GM23338 (cell line): ENCODE measurements around the gene C7orf25. TPM values are rescaled to one million over a fixed set of nuclear protein-coding genes. Genes with fewer than 3 reads are reported as not detected.

ENCODE experiments used
- ATAC-seq: fragments of 200-7000 bp; cut with Tn5 transposase; 3 replicates; pipeline ENCODE4 v1.9.1; 2020
- DNase-seq: peaks from one replicate; pipeline ENCODE4 v3.0.0-alpha.2; 2015; ENCODE audit warnings: low spot score
- H2AFZ ChIP-seq: fragments of 200-600 bp; sonication (generic); 2 replicates; pipeline ENCODE4 v1.8.0; 2016; ENCODE audit warnings: antibody characterized with exemption, mild to moderate bottlenecking, moderate library complexity
- H3F3A ChIP-seq: fragments of 200-600 bp; sonication (generic); replicated peaks from 2 replicates; pipeline ENCODE4 v1.8.0; 2017; ENCODE audit warnings: antibody characterized with exemption, mixed run types, low read depth
- H3K27ac ChIP-seq: fragments of 200-600 bp; sonication (generic); 2 replicates; pipeline ENCODE4 v1.6.1; 2016; ENCODE audit warnings: low read depth
- H3K27me3 ChIP-seq: fragments of 200-600 bp; sonication (generic); 2 replicates; pipeline ENCODE4 v1.8.0; 2016; ENCODE audit warnings: mild to moderate bottlenecking, mixed run types, moderate library complexity; ENCODE audit not compliant: insufficient read depth
- H3K36me3 ChIP-seq: fragments of 200-600 bp; sonication (generic); 2 replicates; pipeline ENCODE4 v1.8.0; 2016; ENCODE audit warnings: mild to moderate bottlenecking; ENCODE audit not compliant: insufficient read depth
- H3K4me1 ChIP-seq: fragments of 200-600 bp; sonication (generic); 2 replicates; pipeline ENCODE4 v1.8.0; 2016; ENCODE audit warnings: mild to moderate bottlenecking, moderate library complexity; ENCODE audit not compliant: insufficient read depth
- H3K4me2 ChIP-seq: fragments of 200-600 bp; sonication (generic); 2 replicates; pipeline ENCODE4 v1.7.1; 2017; ENCODE audit warnings: mixed run types
- H3K4me3 ChIP-seq: fragments of 200-600 bp; sonication (generic); 2 replicates; pipeline ENCODE4 v1.6.1; 2016; ENCODE audit warnings: mixed run types
- H3K79me2 ChIP-seq: fragments of 200-600 bp; sonication (generic); replicated peaks from 2 replicates; pipeline ENCODE4 v1.8.0; 2017; ENCODE audit warnings: mild to moderate bottlenecking; ENCODE audit not compliant: insufficient read depth
- H3K9me2 ChIP-seq: fragments of 200-600 bp; sonication (generic); 2 replicates; pipeline ENCODE4 v1.8.0; 2017; ENCODE audit not compliant: insufficient read depth
- H4K20me1 ChIP-seq: fragments of 200-600 bp; sonication (generic); replicated peaks from 2 replicates; pipeline ENCODE4 v1.8.0; 2017; ENCODE audit warnings: mild to moderate bottlenecking; ENCODE audit not compliant: insufficient read depth
- H3K27ac Mint-ChIP-seq: 2 replicates; pipeline ENCODE4 v1.8.0; 2020; ENCODE audit warnings: inconsistent platforms, mild to moderate bottlenecking, moderate library complexity, mixed read lengths
- H3K27me3 Mint-ChIP-seq: 3 replicates; pipeline ENCODE4 v1.8.0; 2022; ENCODE audit warnings: low read depth, mild to moderate bottlenecking, moderate library complexity, mixed read lengths, inconsistent platforms; ENCODE audit not compliant: insufficient read depth, poor library complexity
- H3K36me3 Mint-ChIP-seq: 3 replicates; pipeline ENCODE4 v1.8.0; 2021; ENCODE audit warnings: low read depth, mild to moderate bottlenecking, inconsistent platforms, moderate library complexity, mixed read lengths
- H3K4me1 Mint-ChIP-seq: 3 replicates; pipeline ENCODE4 v1.8.0; 2020; ENCODE audit warnings: mild to moderate bottlenecking, inconsistent platforms, mixed read lengths
- H3K4me3 Mint-ChIP-seq: 3 replicates; pipeline ENCODE4 v1.8.0; 2021; ENCODE audit warnings: moderate library complexity, mild to moderate bottlenecking, inconsistent platforms, mixed read lengths
- H3K9me3 Mint-ChIP-seq: 3 replicates; pipeline ENCODE4 v1.8.0; 2020; ENCODE audit warnings: moderate library complexity, mild to moderate bottlenecking, inconsistent platforms, mixed read lengths
- CREB1 ChIP-seq: fragments of 250-450 bp; sonication (Bioruptor Pico); IDR thresholded peaks from 2 replicates; pipeline ENCODE4 v1.5.0; 2020; ENCODE audit warnings: low read depth, mild to moderate bottlenecking, moderate library complexity
- EZH2 ChIP-seq: fragments of 200-600 bp; sonication (generic); IDR thresholded peaks from one replicate; pipeline ENCODE4 v1.8.0; 2017; ENCODE audit warnings: antibody characterized with exemption, mild to moderate bottlenecking, low read depth; ENCODE audit not compliant: unreplicated experiment
- EZH2phosphoT487 ChIP-seq: fragments of 200-600 bp; sonication (generic); IDR thresholded peaks from one replicate; pipeline ENCODE4 v1.8.1; 2018; ENCODE audit warnings: antibody characterized with exemption; ENCODE audit not compliant: unreplicated experiment
- JUNB ChIP-seq: IDR thresholded peaks from one replicate; pipeline ENCODE4 v1.6.1; 2016; ENCODE audit warnings: antibody characterized with exemption; ENCODE audit not compliant: unreplicated experiment
- NANOG ChIP-seq: IDR thresholded peaks from 2 replicates; pipeline ENCODE4 v1.6.1; 2016; ENCODE audit warnings: antibody characterized with exemption, borderline replicate concordance
- POLR2AphosphoS5 ChIP-seq: IDR thresholded peaks from 2 replicates; pipeline ENCODE4 v1.6.1; 2016; ENCODE audit warnings: antibody characterized with exemption, low read depth
- STAT1 ChIP-seq: IDR thresholded peaks from one replicate; pipeline ENCODE4 v1.6.1; 2016; ENCODE audit warnings: antibody characterized with exemption; ENCODE audit not compliant: unreplicated experiment
- ZNF114 ChIP-seq: fragments of 250-450 bp; sonication (Bioruptor Pico); IDR thresholded peaks from 2 replicates; pipeline ENCODE4 v1.5.0; 2020; ENCODE audit warnings: mild to moderate bottlenecking, moderate library complexity
- ZNF331 ChIP-seq: fragments of 250-450 bp; sonication (Bioruptor Pico); IDR thresholded peaks from 2 replicates; pipeline ENCODE4 v1.5.0; 2020; ENCODE audit warnings: low read depth, mild to moderate bottlenecking, moderate library complexity
- polyA plus RNA-seq: library from polyadenylated mRNA; unstranded; fragments of >200 nt; fragmentation: Nextera tagmentation; extraction: Ambion mirVana; gene quantifications from 2 replicates; pipeline ENCODE4 v1.2.1, GENCODE V29; 2016
- total RNA-seq: library from RNA; depleted of rRNA; stranded (reverse); fragments of >200 nt; shearing (Covaris generic); gene quantifications from 2 replicates; pipeline ENCODE4 v1.2.3, GENCODE V29; 2014
- TF ChIP-seq, protein P1 (sequence below): IDR thresholded peaks from one replicate; pipeline ENCODE4 v1.6.1; 2018; ENCODE audit warnings: antibody characterized with exemption; ENCODE audit not compliant: unreplicated experiment
- TF ChIP-seq, protein P2 (sequence below): IDR thresholded peaks from 2 replicates; pipeline ENCODE4 v1.6.1; 2016; ENCODE audit warnings: antibody characterized with exemption
- TF ChIP-seq, protein P3 (sequence below), 2 experiments: fragments of 200-600 bp in 1 of 2; sonication (generic) in 1 of 2; conservative IDR thresholded peaks; 2 replicates each; pipeline versions ENCODE4 v1.5.1 to v1.6.1; 2016 to 2017; ENCODE audit warnings: antibody characterized with exemption in 2 of 2, low read depth in 2 of 2, mild to moderate bottlenecking in 2 of 2, moderate library complexity in 1 of 2
- TF ChIP-seq, protein P4 (sequence below): fragments of 250-450 bp; sonication (Bioruptor Pico); IDR thresholded peaks from 2 replicates; pipeline ENCODE4 v1.5.0; 2020; ENCODE audit warnings: mild to moderate bottlenecking, moderate library complexity

C7orf25 gene
- total and polyA plus RNA-seq, 2 experiments from 2014 or later, result 1.7 to 8.7 TPM

DNA sequence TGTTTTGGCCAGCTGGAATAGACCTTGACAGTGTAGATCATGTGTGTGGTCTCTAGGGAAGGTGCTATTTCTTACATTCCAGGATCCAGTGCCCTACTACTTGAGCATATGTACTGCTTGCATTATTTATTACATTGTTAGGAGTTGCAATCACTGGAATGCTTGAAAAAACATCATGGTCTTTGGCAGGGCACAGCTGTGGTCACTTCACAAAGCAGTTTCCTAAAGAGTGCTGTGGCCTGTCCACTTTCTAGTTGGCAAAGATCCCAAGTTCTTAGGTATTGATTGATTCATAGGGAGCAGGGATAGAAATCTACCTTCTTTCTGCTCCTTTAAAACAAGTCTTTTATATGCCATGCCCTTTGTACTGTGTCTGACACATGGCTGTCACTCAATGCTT is 4.6 kb downstream of the C7orf25 start:
- TF ChIP-seq, protein P1, sequence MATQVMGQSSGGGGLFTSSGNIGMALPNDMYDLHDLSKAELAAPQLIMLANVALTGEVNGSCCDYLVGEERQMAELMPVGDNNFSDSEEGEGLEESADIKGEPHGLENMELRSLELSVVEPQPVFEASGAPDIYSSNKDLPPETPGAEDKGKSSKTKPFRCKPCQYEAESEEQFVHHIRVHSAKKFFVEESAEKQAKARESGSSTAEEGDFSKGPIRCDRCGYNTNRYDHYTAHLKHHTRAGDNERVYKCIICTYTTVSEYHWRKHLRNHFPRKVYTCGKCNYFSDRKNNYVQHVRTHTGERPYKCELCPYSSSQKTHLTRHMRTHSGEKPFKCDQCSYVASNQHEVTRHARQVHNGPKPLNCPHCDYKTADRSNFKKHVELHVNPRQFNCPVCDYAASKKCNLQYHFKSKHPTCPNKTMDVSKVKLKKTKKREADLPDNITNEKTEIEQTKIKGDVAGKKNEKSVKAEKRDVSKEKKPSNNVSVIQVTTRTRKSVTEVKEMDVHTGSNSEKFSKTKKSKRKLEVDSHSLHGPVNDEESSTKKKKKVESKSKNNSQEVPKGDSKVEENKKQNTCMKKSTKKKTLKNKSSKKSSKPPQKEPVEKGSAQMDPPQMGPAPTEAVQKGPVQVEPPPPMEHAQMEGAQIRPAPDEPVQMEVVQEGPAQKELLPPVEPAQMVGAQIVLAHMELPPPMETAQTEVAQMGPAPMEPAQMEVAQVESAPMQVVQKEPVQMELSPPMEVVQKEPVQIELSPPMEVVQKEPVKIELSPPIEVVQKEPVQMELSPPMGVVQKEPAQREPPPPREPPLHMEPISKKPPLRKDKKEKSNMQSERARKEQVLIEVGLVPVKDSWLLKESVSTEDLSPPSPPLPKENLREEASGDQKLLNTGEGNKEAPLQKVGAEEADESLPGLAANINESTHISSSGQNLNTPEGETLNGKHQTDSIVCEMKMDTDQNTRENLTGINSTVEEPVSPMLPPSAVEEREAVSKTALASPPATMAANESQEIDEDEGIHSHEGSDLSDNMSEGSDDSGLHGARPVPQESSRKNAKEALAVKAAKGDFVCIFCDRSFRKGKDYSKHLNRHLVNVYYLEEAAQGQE, result no peak
- no peak for TF ChIP-seq STAT1
- TF ChIP-seq, protein P2, sequence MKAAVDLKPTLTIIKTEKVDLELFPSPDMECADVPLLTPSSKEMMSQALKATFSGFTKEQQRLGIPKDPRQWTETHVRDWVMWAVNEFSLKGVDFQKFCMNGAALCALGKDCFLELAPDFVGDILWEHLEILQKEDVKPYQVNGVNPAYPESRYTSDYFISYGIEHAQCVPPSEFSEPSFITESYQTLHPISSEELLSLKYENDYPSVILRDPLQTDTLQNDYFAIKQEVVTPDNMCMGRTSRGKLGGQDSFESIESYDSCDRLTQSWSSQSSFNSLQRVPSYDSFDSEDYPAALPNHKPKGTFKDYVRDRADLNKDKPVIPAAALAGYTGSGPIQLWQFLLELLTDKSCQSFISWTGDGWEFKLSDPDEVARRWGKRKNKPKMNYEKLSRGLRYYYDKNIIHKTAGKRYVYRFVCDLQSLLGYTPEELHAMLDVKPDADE, result no peak
- TF ChIP-seq CREB1 (CRISPR knock-in tag), result no peak
- no peak for TF ChIP-seq EZH2phosphoT487
- TF ChIP-seq, protein P3, sequence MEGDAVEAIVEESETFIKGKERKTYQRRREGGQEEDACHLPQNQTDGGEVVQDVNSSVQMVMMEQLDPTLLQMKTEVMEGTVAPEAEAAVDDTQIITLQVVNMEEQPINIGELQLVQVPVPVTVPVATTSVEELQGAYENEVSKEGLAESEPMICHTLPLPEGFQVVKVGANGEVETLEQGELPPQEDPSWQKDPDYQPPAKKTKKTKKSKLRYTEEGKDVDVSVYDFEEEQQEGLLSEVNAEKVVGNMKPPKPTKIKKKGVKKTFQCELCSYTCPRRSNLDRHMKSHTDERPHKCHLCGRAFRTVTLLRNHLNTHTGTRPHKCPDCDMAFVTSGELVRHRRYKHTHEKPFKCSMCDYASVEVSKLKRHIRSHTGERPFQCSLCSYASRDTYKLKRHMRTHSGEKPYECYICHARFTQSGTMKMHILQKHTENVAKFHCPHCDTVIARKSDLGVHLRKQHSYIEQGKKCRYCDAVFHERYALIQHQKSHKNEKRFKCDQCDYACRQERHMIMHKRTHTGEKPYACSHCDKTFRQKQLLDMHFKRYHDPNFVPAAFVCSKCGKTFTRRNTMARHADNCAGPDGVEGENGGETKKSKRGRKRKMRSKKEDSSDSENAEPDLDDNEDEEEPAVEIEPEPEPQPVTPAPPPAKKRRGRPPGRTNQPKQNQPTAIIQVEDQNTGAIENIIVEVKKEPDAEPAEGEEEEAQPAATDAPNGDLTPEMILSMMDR (conservative IDR thresholded peaks at IDR 0.05; ENCODE audit: low read depth in 2 of 2), result no peak
- no peak for TF ChIP-seq ZNF114
- no peak for TF ChIP-seq EZH2
- no peak for TF ChIP-seq ZNF331
- no peak for TF ChIP-seq NANOG
- TF ChIP-seq, protein P4, sequence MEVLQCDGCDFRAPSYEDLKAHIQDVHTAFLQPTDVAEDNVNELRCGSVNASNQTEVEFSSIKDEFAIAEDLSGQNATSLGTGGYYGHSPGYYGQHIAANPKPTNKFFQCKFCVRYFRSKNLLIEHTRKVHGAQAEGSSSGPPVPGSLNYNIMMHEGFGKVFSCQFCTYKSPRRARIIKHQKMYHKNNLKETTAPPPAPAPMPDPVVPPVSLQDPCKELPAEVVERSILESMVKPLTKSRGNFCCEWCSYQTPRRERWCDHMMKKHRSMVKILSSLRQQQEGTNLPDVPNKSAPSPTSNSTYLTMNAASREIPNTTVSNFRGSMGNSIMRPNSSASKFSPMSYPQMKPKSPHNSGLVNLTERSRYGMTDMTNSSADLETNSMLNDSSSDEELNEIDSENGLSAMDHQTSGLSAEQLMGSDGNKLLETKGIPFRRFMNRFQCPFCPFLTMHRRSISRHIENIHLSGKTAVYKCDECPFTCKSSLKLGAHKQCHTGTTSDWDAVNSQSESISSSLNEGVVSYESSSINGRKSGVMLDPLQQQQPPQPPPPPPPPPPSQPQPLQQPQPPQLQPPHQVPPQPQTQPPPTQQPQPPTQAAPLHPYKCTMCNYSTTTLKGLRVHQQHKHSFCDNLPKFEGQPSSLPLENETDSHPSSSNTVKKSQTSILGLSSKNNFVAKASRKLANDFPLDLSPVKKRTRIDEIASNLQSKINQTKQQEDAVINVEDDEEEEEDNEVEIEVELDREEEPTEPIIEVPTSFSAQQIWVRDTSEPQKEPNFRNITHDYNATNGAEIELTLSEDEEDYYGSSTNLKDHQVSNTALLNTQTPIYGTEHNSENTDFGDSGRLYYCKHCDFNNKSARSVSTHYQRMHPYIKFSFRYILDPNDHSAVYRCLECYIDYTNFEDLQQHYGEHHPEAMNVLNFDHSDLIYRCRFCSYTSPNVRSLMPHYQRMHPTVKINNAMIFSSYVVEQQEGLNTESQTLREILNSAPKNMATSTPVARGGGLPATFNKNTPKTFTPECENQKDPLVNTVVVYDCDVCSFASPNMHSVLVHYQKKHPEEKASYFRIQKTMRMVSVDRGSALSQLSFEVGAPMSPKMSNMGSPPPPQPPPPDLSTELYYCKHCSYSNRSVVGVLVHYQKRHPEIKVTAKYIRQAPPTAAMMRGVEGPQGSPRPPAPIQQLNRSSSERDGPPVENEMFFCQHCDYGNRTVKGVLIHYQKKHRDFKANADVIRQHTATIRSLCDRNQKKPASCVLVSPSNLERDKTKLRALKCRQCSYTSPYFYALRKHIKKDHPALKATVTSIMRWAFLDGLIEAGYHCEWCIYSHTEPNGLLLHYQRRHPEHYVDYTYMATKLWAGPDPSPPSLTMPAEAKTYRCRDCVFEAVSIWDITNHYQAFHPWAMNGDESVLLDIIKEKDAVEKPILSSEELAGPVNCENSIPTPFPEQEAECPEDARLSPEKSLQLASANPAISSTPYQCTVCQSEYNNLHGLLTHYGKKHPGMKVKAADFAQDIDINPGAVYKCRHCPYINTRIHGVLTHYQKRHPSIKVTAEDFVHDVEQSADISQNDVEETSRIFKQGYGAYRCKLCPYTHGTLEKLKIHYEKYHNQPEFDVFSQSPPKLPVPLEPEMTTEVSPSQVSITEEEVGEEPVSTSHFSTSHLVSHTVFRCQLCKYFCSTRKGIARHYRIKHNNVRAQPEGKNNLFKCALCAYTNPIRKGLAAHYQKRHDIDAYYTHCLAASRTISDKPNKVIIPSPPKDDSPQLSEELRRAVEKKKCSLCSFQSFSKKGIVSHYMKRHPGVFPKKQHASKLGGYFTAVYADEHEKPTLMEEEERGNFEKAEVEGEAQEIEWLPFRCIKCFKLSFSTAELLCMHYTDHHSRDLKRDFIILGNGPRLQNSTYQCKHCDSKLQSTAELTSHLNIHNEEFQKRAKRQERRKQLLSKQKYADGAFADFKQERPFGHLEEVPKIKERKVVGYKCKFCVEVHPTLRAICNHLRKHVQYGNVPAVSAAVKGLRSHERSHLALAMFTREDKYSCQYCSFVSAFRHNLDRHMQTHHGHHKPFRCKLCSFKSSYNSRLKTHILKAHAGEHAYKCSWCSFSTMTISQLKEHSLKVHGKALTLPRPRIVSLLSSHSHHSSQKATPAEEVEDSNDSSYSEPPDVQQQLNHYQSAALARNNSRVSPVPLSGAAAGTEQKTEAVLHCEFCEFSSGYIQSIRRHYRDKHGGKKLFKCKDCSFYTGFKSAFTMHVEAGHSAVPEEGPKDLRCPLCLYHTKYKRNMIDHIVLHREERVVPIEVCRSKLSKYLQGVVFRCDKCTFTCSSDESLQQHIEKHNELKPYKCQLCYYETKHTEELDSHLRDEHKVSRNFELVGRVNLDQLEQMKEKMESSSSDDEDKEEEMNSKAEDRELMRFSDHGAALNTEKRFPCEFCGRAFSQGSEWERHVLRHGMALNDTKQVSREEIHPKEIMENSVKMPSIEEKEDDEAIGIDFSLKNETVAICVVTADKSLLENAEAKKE (CRISPR knock-in tag), result no peak
- no peak for TF ChIP-seq JUNB
- TF ChIP-seq POLR2AphosphoS5, result no peak
- no peak overlapping the region for H3K4me3 ChIP-seq
- H3K27me3 ChIP-seq, result no peaks in the 10 kb centered on the region
- peaks cover 6% of the 10 kb centered on the region for H3K4me1 ChIP-seq
- H3K4me3 Mint-ChIP-seq, result no peak overlapping the region
- H3K9me3 Mint-ChIP-seq, result no peaks in the 10 kb centered on the region
- H4K20me1 ChIP-seq, result no peaks in the 10 kb centered on the region
- H3K36me3 ChIP-seq, result no peaks in the 10 kb centered on the region
- no peak overlapping the region for H2AFZ ChIP-seq
- DNase-seq, result no peak
- H3K79me2 ChIP-seq, result peaks cover 13% of the 10 kb centered on the region
- H3K4me1 Mint-ChIP-seq, result peaks cover 18% of the 10 kb centered on the region
- H3K27me3 Mint-ChIP-seq, result no peaks in the 10 kb centered on the region
- H3K9me2 ChIP-seq, result 0 out of 2 replicates have a peak, but pooled peaks cover 4% of the 10 kb centered on the region
- no peak overlapping the region for H3K27ac Mint-ChIP-seq
- H3F3A ChIP-seq, result 0 out of 2 replicates have a peak, but pooled peaks cover 3% of the 10 kb centered on the region
- no peak overlapping the region for H3K27ac ChIP-seq
- H3K4me2 ChIP-seq, result no peak overlapping the region
- ATAC-seq, result no peak
- peaks cover 12% of the 10 kb centered on the region for H3K36me3 Mint-ChIP-seq
